Esophagus muscularis mucosa (tissue), 4 donors: ENCODE measurements around the gene ZNF341.

ENCODE experiments used
- EP300 ChIP-seq: sonication (generic); formaldehyde crosslinking; IDR thresholded peaks from one replicate; pipeline ENCODE4 v1.6.1; 2017; ENCODE audit warnings: antibody characterized with exemption
- POLR2A ChIP-seq: fragments of 450-650 bp; IDR thresholded peaks from one replicate; pipeline ENCODE4 v1.6.1; 2017; ENCODE audit warnings: antibody characterized with exemption, moderate library complexity, mild to moderate bottlenecking, low read depth
- POLR2AphosphoS5 ChIP-seq, 2 donors: sonication (generic); formaldehyde crosslinking; IDR thresholded peaks; one replicate each; pipeline ENCODE4 v1.6.1; 2017; ENCODE audit warnings: antibody characterized with exemption in 2 of 2
- TF ChIP-seq, protein P1 (sequence below), 3 experiments: fragments of 200-600 bp in 2 of 3; fragments of 450-650 bp in 1 of 3; sonication (generic) in 2 of 3; IDR thresholded peaks; one replicate each; pipeline ENCODE4 v1.5.1; 2017 to 2019; ENCODE audit warnings: antibody characterized with exemption in 3 of 3, mild to moderate bottlenecking in 2 of 3, moderate library complexity in 1 of 3

DNA sequence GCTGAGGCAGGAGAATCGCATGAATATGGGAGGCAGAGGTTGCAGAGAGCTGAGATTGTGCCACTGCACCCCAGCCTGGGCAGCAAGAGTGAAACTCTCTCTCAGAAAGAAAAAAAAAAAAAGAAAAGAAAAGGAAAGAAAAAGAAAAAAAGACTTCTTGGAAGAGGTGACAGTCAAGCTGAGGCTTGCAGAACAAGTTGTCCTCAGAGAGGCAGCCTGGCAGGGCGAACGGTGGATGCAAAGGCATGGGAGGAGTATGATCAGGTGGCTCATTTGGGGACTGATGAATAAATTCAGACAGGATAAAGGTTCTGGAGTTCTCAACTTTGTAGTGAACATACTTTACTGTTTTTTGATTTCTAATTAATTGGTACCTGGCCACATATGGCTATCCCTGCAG is 12.4 kb downstream of the ZNF341 start:
- TF ChIP-seq, protein P1, sequence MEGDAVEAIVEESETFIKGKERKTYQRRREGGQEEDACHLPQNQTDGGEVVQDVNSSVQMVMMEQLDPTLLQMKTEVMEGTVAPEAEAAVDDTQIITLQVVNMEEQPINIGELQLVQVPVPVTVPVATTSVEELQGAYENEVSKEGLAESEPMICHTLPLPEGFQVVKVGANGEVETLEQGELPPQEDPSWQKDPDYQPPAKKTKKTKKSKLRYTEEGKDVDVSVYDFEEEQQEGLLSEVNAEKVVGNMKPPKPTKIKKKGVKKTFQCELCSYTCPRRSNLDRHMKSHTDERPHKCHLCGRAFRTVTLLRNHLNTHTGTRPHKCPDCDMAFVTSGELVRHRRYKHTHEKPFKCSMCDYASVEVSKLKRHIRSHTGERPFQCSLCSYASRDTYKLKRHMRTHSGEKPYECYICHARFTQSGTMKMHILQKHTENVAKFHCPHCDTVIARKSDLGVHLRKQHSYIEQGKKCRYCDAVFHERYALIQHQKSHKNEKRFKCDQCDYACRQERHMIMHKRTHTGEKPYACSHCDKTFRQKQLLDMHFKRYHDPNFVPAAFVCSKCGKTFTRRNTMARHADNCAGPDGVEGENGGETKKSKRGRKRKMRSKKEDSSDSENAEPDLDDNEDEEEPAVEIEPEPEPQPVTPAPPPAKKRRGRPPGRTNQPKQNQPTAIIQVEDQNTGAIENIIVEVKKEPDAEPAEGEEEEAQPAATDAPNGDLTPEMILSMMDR (IDR thresholded peaks at IDR 0.05): no peak
- no peak for TF ChIP-seq POLR2A
- no peak for TF ChIP-seq POLR2AphosphoS5 (IDR thresholded peaks at IDR 0.05)
- TF ChIP-seq EP300: no peak
